Ovary (tissue), 3 donors: ENCODE results near the gene SLC35E4.

ENCODE experiments used
- CTCF ChIP-seq, 3 donors: fragments of 450-650 bp in 2 of 3; fragments of 200-600 bp in 1 of 3; IDR thresholded peaks; one replicate each; pipeline versions ENCODE4 v1.5.1 to v1.8.0; 2016 to 2022; ENCODE audit warnings: antibody characterized with exemption in 3 of 3, mild to moderate bottlenecking in 1 of 3
- EP300 ChIP-seq: sonication (generic); formaldehyde crosslinking; IDR thresholded peaks from one replicate; pipeline ENCODE4 v1.6.1; 2017; ENCODE audit warnings: antibody characterized with exemption
- donor health status: DM: no; HTN: no; CAD: no.

- no peak for TF ChIP-seq CTCF (IDR thresholded peaks at IDR 0.05)
- TF ChIP-seq EP300 = no peak
These were observed 49.2 kb upstream of the SLC35E4 start for GRCh38 chr22:30586414-30586813.
